Endodermal cell (in vitro differentiated cells): ENCODE results near the gene LATS2. TPM values are rescaled to one million over a fixed set of nuclear protein-coding genes. Genes with fewer than 3 reads are reported as not detected.

Experiments used
- DNase-seq: peaks from one replicate; pipeline ENCODE4 v3.0.0-alpha.2; 2017
- H3K27ac ChIP-seq: 2 replicates; pipeline ENCODE4 v1.5.1; 2013; ENCODE audit warnings: mild to moderate bottlenecking, low read depth, low read length, moderate library complexity
- H3K27me3 ChIP-seq: 2 replicates; pipeline ENCODE4 v1.6.1; 2013; ENCODE audit warnings: mild to moderate bottlenecking, low read length, moderate library complexity; ENCODE audit not compliant: insufficient read depth, control insufficient read depth, poor library complexity, severe bottlenecking
- H3K36me3 ChIP-seq: 2 replicates; pipeline ENCODE4 v1.7.0; 2013; ENCODE audit warnings: mild to moderate bottlenecking, low read length, moderate library complexity; ENCODE audit not compliant: control insufficient read depth, insufficient read depth
- H3K4me1 ChIP-seq: one replicate; pipeline ENCODE4 v1.7.0; 2013; ENCODE audit warnings: low read length; ENCODE audit not compliant: control insufficient read depth, insufficient read depth
- H3K4me3 ChIP-seq: 2 replicates; pipeline ENCODE4 v1.5.1; 2013; ENCODE audit warnings: mild to moderate bottlenecking, low read length, moderate library complexity
- H3K9ac ChIP-seq: 2 replicates; pipeline ENCODE4 v1.6.1; 2013; ENCODE audit warnings: mild to moderate bottlenecking, low read length, moderate library complexity; ENCODE audit not compliant: poor library complexity, severe bottlenecking; ENCODE audit errors: extremely low read depth
- H3K9me3 ChIP-seq: 2 replicates; pipeline ENCODE4 v1.6.1; 2013; ENCODE audit warnings: mild to moderate bottlenecking, low read length, moderate library complexity; ENCODE audit not compliant: control insufficient read depth
- H3K27ac Mint-ChIP-seq: 2 replicates; pipeline ENCODE4 v1.8.0; 2020; ENCODE audit warnings: mixed read lengths
- H3K27me3 Mint-ChIP-seq: 2 replicates; pipeline ENCODE4 v1.8.0; 2021; ENCODE audit warnings: mild to moderate bottlenecking, mixed read lengths; ENCODE audit not compliant: insufficient read depth
- H3K36me3 Mint-ChIP-seq: 2 replicates; pipeline ENCODE4 v1.8.0; 2020; ENCODE audit warnings: low read depth, mixed read lengths
- H3K4me1 Mint-ChIP-seq: 2 replicates; pipeline ENCODE4 v1.8.0; 2020; ENCODE audit warnings: mixed read lengths
- H3K4me3 Mint-ChIP-seq: 2 replicates; pipeline ENCODE4 v1.8.0; 2020; ENCODE audit warnings: mild to moderate bottlenecking, moderate library complexity, mixed read lengths
- H3K9me3 Mint-ChIP-seq: 2 replicates; pipeline ENCODE4 v1.8.0; 2020; ENCODE audit warnings: mild to moderate bottlenecking, mixed read lengths
- CTCF ChIP-seq: fragments of 200-600 bp; sonication (generic); conservative IDR thresholded peaks from 2 replicates; pipeline ENCODE4 v1.5.0; 2021; ENCODE audit warnings: antibody characterized with exemption, mild to moderate bottlenecking
- WGBS, 2 experiments: methylation state at CpG; one replicate each; pipeline versions ENCODE4 v1.1.5 to v1.1.7; 2013; ENCODE audit warnings: missing lambda C conversion rate in 2 of 2, mixed read lengths in 1 of 2; ENCODE audit not compliant: insufficient coverage in 1 of 2, insufficient read length in 1 of 2; 5-methylcytosine and 5-hydroxymethylcytosine counted together
- total RNA-seq, 2 donors: library from RNA; stranded (reverse); fragmentation: NEBNext Ultra II Directional in 1 of 2; extraction: Animal tissue kit (Norgen Biotek cat#: 25700) in 1 of 2; gene quantifications; 2 replicates in 1 of 2; 3 replicates in 1 of 2; pipeline ENCODE4 v1.2.1, GENCODE V29; 2021

Gene LATS2
- total RNA-seq, 2 donors from 2014 or later = 26.2 to 35.4 TPM

DNA sequence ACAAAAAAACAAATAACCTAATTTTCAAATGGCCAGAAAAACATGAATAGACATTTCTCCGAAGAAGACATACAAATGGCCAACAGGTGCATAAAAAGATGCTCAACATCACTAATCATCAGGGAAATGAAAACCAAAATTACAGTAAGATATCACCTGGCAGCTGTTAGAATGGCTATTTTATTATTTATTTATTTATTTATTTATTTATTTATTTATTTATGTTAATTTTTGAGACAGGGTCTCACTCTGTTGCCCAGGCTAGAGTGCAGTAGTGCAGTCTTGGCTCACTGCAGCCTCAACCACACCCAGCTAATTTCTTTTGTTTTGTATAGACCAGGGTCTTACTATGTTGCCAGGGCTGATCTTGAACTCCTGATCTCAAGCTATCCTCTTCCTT lies 27.1 kb upstream of the LATS2 start:
- H3K36me3 Mint-ChIP-seq = no peaks in the 10 kb centered on the region
- Histone ChIP-seq H3K9me3 (no peaks in the 10 kb centered on the region), H3K27me3 (no peaks in the 10 kb centered on the region), H3K4me3 (no peak overlapping the region), H3K4me1 (no peaks in the 10 kb centered on the region), H3K27ac (no peak overlapping the region), H3K9ac (no peak overlapping the region), H3K36me3 (no peaks in the 10 kb centered on the region)
- H3K27me3 Mint-ChIP-seq = no peaks in the 10 kb centered on the region
- H3K4me3 Mint-ChIP-seq = no peak overlapping the region
- 87 to 100% methylated on average over 1 of the region's 1 CpG for WGBS, 2 experiments
- no peak for TF ChIP-seq CTCF
- no peaks in the 10 kb centered on the region for H3K4me1 Mint-ChIP-seq
- no peak overlapping the region for H3K27ac Mint-ChIP-seq
- no peaks in the 10 kb centered on the region for H3K9me3 Mint-ChIP-seq
- DNase-seq = no peak

DNA sequence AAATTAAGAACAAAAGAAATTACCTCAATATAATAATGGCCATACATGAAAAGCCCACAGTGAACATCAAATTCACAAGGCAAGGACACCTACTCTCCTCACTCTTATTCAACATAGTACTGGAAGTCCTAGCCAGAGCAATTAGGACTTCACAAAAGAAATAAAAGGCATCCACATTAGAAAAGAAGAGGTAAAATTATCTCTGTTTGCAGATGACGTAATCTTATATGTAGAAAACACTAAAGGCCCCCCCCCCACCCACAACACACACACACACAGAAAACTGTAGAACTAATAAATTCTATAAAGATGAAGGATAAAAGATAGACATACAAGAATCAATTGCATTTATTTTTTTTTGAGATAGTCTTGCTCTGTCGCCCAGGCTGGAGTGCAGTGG lies 25.5 kb upstream of the LATS2 start:
- Histone ChIP-seq H3K4me3 (no peak overlapping the region), H3K27ac (no peak overlapping the region), H3K4me1 (no peaks in the 10 kb centered on the region), H3K9ac (no peak overlapping the region), H3K9me3 (no peaks in the 10 kb centered on the region), H3K36me3 (no peaks in the 10 kb centered on the region), H3K27me3 (no peaks in the 10 kb centered on the region)
- Mint-ChIP-seq H3K4me3 (no peak overlapping the region), H3K9me3 (no peaks in the 10 kb centered on the region), H3K27ac (no peak overlapping the region), H3K4me1 (no peaks in the 10 kb centered on the region), H3K27me3 (no peaks in the 10 kb centered on the region), H3K36me3 (no peaks in the 10 kb centered on the region)
- DNase-seq = no peak
- WGBS, 2 experiments = 83 to 100% methylated on average over 1 of the region's 2 CpGs
- TF ChIP-seq CTCF = no peak

DNA sequence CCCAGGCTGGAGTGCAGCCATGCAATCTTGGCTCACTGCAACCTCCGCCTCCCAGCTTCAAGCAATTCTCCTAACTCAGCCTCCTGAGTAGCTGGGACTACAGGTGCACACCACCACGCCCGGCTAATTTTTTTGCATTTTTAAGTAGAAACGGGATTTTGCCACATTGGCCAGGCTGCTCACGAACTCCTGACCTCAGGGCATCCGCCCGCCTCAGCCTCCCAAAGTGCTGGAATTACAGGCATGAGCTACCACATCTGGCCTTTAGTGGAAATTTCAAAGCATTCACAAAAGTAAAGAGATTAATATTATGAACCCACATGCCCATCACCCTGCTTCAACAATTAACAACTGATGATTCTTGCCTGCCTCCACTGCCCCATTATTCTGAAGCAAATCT lies 20.5 kb upstream of the LATS2 start:
- Mint-ChIP-seq H3K4me3 (no peak overlapping the region), H3K9me3 (no peaks in the 10 kb centered on the region), H3K4me1 (no peaks in the 10 kb centered on the region), H3K27me3 (peaks cover 9% of the 10 kb centered on the region), H3K27ac (no peak overlapping the region), H3K36me3 (no peaks in the 10 kb centered on the region)
- no peak overlapping the region for H3K4me3 ChIP-seq
- no peaks in the 10 kb centered on the region for H3K9me3 ChIP-seq
- no peaks in the 10 kb centered on the region for H3K36me3 ChIP-seq
- H3K9ac ChIP-seq = no peak overlapping the region
- no peaks in the 10 kb centered on the region for H3K4me1 ChIP-seq
- no peaks in the 10 kb centered on the region for H3K27me3 ChIP-seq
- no peak for TF ChIP-seq CTCF
- no peak for DNase-seq
- WGBS, 2 experiments = 86 to 94% methylated on average over 6 to 7 of the region's 7 CpGs
- no peak overlapping the region for H3K27ac ChIP-seq
